ENCODE results near the gene MT1F.

The MT1F gene

DNA sequence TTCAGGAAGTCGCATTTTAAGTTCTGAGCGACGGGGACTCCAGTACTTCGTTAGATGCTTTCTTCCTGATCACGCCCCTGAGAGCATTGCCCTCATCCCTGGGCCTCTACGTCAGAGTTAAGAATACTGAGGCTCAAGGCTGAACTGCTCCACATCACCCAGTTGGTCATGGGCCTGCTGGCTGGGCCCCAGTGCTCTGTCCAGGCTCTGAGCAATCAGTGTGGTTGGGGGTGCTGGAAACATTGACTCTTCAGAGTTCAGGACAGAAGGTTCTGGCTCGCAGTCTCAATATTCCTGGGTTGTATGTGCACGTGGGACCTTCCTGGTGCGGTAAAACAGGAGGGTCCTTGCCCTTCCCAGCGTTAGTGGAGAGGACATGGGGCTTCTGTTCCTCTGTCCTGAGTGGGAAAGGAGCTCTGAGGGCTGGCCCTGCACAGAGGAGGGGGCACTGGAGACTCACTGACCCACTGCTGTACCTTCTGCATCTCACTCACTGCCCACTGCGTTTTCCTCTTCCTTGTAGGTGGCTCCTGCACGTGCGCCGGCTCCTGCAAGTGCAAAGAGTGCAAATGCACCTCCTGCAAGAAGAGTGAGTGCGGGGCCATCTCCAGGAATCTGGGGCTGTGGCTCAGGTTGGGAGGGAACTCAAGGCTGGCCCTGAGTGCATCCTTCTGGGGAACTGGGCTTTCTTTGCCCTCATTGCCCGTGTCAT is 31.7 kb upstream of the MT1F start:
- DNase-seq, result no peak

DNA sequence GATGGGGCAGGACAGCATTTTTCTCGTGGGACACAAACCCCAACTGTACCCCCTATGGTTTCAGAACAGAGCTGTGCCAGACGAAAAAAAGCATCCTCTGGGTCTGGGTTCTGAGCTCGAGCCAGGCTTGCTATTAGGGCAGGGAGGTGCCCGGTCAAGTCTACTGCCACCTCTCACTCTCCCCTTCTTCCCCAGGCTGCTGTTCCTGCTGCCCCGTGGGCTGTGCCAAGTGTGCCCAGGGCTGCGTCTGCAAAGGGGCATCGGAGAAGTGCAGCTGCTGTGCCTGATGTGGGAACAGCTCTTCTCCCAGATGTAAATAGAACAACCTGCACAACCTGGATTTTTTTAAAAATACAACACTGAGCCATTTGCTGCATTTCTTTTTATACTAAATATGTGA is 31.1 kb upstream of the MT1F start:
- no peak for DNase-seq

DNA sequence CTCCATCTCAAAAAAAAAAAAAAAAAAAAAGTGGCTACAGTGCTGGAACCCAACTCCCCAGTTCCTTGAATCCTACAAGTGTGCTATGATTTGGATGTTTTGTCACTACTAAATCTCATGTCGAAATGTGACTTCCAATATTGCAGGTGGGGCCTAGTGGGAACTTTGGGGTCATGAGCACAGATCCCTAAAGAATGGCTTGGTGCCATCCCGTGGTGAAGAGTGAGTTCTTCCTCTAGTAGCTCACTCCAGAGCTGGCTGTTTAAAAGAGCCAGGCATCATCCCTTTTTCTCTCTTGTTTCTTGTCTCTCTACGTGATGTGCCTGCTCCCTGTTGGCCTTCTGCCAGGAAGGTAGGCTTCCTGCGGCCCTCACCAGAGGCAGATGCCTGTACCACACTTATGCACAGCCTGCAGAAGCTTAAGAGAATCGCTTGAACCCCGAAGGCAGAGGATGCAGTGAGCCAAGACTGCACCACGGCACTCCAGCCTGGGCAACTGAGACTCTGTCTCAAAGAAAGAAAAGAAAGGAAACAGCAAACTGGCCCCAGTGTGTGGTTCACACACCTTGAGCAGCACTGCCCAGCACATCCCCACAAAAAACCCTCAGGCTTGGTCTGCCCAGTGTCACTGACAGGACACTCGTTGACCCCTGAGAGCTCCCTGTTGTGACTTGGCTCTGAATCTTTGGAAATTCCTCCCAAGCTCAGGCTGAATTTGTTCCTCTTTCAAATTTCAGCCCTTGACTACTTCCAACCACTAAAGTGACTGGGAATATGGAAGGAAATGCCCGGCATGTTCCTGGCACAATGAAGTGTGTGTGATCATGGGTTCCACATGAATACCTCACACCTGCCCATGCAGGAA is 29.0 kb upstream of the MT1F start:
- no peak for DNase-seq

DNA sequence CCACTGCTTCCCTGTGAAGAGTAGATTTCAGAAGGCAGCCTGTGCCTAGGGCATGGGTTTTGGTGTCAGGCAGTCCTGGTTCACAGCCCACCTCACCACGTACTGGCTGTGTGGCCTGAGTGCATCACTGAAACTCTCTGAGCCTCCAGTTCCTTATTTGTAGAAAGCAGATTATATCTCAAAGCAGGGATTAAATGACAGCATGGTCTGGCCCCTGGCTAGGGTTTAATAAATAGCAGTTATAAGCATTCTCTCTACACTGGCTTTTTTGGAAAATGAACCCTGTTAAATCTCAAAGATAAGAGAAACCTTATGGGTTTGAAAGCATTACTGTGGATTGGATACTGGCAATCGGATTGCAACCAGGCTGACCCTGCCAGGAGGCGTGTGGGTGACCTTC is 28.2 kb upstream of the MT1F start:
- no peak for DNase-seq

DNA sequence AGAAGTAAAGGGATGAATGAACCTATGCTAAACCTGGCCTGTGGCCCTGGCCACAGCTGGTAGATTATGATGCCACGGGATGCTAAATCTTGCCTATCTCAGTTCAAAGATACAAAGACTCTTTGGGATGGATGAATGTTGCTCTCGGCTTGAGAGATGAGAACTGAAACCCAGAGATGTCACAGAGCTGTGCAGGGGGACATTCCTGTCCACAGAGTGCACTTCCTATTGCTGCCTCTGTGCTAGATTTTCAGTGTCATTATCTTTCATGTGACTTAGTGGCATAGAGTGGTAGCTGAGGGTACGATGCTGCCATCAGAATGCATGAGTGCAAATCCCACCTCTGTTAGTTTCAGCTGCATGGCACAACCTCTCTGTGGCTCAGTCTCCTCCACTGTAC is 27.6 kb upstream of the MT1F start:
- DNase-seq, result no peak

DNA sequence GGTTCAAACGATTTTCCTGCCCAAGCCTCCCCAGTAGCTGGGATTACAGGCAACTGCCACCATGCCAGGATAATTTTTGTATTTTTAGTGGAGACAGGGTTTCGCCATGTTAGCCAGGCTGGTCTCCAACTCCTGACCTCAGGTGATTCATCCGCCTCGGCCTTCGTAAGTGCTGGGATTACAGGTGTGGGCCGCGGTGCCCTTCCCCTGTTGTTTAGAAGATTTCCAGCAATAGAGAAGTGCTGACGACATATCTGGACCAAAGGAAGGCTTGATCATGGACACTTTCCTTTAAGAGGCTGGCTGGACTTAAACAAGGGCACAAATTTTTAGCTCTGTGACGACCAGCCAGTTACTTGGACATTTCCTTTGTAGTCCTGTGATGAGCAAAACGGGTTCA is 26.6 kb upstream of the MT1F start:
- DNase-seq, result no peak

DNA sequence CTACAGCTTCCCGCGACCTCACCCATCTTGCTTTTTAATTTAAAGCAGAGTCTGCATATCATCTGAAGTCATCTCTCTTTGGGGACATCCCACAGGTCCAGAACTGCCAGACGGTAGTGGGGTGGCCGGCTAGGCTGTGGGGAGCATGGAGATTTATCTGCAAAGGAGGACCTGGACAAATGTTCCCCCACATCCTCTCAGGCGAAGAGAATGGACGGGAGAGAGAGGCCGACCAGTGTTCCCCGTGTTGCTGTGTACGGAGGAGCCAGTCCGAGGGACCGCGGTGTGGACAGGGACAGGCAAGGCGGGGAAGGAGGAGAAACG is 26.0 kb upstream of the MT1F start:
- DNase-seq, result no peak

DNA sequence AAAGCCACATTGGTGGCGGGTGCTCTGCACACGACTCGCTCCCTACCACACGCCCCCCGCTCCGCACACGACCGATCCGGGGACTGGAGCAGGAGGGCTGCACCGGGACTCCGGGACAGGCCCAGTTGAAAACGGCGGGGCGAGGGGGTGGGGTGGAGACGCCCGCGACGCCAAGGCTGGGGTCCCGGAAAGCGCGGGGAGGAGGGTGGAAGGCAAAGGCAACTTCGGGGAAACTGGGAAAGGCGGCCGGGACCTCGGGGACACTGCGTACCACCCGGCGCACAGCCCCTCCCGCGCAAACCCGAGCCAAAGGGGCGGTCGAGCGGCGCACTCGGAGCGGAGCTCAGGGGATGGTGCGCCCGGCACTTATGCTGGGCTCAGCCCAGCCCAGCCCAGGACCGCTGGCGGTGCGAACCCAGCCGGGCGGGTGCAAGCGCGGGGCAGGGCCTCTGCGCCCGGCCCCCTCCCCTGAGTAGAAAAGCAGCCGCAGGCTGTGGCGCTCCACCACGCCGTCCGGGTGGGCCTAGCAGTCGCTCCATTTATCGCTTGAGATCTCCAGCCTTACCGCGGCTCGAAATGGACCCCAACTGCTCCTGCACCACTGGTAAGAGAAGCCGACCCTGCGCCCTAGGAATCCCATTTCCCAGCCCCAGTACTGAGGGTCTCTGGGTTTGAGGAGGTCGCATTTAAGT is 25.5 kb upstream of the MT1F start, which contains the start of gene MT1M:
Gene MT1M (plus strand): TSS at position 504 of the 692 bp plus-strand sequence. CDS start 73 bp downstream, at position 577.
- DNase-seq, result no peak

DNA sequence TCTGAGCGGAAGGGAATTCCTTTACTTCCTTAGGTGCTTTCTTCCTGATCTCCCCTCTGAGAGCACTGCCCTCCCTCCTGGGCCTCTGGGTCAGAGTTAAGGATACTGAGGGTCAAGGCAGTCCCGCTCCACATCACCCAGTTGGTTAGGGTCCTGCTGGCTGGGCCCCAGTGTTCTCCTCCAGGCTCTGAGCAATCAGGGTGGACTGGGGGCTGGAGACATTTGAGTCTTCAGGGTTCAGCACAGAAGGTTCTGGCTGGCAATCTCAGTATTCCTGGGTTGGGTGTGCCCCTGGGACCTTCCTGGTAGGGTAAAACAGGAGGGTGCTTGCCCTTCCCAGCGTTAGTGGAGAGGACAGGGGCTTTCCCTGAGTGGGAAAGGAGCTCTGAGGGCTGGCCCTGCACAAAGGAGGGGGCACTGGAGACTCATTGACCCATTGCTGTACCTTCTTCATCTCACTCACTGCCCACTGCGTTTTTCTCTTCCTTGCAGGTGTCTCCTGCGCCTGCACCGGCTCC is 24.9 kb upstream of the MT1F start:
- no peak for DNase-seq

DNA sequence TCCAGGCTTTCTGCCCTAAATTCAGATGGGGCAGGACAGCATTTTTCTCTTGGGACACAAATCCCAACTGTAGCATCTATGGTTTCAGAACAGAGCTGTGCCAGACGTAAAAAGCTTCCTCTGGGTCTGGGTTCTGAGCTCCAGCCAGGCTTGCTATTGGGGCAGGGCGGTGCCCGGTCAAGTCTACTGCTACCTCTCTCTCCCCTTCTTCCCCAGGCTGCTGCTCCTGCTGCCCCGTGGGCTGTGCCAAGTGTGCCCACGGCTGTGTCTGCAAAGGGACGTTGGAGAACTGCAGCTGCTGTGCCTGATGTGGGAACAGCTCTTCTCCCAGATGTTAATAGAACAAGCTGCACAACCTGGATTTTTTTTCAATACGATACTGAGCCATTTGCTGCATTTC is 24.2 kb upstream of the MT1F start:
- no peak for DNase-seq

DNA sequence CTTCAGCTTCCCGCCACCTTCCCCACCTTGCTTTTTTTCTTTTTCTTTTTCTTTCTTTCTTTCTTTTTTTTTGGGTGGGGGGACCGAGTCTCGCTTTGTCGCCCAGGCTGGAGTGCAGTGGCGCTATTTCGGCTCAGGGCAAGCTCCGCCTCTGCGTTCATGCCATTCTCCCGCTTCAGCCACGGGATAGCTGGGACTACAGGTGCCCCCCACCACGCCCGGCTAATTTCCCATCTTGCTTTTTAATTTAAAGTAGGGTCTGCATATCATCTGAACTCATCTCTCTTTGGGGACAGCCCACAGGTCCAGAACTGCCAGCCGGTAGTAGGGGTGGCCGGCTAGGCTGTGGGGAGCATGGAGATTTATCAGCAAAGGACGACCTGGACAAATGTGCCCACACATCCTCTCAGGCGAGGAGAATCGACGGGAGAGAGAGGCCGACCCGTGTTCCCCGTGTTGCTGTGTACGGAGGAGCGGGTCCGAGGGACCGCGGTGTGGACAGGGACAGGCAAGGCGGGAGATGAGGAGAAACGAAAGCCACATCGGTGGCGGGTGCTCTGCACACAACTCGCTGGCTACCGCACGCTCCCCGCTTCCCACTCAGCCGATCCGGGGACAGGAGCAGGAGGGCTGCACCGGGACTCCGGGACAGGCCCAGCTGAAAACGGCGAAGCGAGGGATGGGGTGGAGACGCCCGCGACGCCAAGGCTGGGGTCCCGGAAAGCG is 22.9 kb upstream of the MT1F start:
- DNase-seq, result no peak

DNA sequence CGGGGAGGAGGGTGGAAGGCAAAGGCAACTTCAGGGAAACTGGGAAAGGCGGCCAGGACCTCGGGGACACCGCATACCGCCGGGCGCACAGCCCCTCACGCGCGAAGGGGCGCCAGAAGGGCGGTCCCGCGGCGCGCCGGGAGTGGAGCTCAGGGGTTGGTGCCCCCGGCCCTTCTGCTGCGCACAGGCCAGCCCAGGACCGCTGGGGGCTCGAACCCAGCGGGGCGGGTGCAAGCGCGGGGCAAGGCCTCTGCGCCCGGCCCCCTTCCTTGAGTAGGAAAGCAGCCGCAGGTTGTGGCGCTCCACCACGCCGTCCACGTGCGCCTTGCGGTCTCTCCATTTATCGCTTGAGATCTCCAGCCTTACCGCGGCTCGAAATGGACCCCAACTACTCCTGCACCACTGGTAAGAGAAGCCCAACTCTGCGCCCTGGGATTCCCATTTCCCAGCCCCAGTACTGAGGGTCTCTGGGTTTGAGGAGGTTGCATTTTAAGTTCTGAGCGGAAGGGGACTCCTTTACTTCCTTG is 22.3 kb upstream of the MT1F start:
- DNase-seq, result no peak

DNA sequence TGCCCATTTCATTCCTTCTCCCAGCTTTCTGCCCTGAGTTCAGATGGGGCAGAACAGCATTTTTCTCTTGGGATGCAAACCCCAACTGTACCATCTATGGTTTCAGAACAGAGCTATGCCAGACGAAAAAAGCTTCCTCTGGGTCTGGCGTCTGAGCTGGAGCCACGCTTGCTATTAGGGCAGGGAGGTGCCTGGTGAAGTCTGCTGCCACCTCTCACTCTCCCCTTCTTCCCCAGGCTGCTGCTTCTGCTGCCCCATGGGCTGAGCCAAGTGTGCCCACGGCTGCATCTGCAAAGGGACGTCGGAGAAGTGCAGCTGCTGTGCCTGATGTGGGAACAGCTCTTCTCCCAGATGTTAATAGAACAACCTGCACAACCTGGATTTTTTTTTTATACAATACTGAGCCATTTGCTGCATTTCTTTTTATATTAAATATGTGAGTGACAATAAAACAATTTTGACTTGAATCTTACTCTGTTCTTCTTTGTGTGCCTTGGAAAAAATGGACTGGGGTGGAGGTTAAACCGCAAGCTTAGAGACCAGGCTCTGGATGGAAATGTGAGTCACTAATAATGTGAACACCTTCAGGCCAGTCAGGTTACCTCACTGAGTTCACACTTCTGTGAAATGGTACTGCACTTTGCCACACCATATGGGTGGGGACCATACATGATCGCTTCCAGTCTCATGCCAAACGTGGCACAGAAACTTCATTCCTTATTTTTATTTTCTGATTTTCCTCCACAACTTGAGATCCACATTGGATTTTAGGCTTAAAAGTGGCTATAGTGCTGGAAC is 20.9 kb upstream of the MT1F start:
- no peak for DNase-seq

DNA sequence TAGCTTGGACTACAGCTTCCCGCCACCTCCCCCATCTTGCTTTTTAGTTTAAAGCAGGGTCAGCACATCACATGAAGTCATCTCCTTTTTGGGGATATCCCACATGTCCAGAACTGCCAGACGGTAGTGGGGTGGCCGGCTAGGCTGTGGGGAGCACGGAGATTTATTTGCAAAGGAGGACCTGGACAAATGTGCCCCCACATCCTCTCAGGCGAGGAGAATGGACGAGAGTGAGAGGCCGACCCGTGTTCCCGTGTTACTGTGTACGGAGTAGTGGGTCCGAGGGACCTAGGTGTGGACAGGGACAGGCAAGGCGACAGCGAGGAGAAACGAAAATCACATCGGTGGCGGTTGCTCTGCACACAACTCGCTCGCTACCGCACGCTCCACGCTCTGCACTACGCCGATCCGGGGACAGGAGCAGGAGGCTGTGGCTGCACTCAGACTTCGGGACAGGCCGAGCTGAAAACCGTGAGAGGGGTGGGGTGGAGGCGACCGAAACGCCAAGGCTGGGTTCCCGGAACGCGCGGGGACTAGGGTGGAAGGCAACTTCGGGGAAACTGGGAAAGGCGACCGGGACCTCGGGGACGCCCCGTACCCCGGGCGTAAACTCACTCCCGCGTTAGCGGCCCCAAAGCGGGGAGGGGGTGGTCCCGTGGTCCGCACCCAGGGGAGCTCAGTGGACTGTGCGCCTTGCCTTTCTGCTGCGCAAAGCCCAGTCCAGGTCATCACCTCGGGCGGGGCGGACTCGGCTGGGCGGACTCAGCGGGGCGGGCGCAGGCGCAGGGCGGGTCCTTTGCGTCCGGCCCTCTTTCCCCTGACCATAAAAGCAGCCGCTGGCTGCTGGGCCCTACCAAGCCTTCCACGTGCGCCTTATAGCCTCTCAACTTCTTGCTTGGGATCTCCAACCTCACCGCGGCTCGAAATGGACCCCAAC is 19.7 kb upstream of the MT1F start, which contains the start of gene MT1A:
Gene MT1A (plus strand): TSS at position 853 of the 937 bp plus-strand sequence. CDS start 73 bp downstream, at position 926.
- DNase-seq, result no peak

DNA sequence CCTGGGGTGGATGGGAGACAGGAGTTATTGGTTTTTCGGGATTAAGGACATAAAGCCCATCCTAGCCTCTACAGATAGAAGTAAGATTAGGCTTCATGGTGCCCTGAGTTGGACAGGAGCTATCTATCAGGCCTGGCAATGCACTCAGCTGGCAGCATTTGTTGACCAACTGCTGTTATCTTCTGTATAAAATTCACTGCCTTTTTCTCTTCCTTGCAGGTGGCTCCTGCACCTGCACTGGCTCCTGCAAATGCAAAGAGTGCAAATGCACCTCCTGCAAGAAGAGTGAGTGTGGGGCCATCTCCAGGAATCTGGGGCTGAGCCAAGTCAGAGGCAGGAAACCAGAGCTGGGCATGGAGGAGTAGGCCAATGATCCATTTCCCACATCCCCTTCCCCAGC is 18.7 kb upstream of the MT1F start:
- DNase-seq, result no peak

DNA sequence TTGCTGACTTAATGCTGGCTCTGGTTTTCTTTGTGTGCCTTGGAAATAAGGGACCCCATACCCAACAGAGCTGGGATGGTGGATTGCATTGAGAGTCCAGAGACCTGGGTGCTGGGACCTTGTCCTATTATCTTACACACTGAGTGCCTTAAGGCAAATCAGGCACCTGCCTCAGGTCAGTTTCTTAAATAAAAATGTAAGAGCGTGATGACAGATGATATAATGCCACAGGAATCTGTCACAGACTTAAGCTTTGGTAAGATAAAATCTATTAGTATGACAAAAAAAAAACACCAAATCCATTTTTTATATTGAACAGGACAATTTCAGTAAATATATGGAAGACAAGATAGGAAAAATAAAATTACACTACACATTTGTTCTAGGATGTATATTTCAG is 17.7 kb upstream of the MT1F start:
- no peak for DNase-seq

DNA sequence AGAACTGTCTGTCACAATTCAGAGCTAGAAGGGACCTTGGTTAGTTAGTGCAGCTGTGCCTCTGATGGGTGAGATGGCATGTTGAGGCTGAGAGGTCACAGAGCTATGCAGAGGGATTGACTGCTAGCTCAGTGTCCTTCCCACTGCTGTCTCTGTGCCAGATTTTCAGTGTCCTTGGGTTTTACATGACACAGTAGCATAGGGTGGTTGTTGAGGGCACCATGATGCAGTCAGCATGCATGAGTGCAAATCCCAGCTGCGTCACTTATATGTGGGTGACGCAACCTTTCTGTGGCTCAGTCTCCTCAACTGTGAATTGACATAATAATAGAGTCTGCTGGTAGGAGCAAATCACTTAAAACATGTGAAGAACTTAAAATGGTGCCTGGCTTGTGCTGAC is 16.6 kb upstream of the MT1F start:
- DNase-seq, result no peak

DNA sequence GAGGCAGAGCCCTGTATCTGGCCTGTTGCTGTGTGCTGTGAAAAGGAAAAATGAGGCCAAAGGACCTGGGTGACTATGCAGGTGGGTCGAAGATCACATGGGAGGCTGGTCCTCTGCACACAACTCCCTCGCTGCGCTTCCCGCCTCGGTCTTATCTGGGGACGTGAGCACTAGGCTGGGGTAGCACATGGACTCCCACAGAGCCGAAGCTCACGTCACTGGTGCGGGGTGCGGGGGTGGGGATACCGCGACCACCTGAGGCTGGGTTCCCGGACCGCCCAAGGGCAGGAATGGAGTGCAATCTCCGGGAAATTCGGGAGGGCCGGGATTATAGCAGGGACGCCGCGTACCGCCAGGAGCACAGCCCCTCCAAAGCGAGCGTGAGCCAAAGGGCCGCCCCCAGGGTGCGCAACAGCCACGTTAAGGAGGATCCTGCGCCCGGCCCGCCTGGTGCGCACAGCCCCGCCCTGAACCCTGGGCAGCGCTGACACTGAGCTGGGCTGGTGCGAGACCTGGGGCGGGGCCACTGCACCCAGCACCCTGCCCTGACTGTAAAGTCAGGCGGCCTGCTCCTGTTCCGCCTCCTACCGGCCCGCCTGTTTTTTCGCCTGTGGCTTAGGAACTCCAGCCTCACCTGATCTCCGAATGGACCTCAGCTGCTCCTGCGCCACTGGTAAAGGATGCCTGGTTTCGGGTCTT is 14.5 kb upstream of the MT1F start:
- DNase-seq, result no peak

DNA sequence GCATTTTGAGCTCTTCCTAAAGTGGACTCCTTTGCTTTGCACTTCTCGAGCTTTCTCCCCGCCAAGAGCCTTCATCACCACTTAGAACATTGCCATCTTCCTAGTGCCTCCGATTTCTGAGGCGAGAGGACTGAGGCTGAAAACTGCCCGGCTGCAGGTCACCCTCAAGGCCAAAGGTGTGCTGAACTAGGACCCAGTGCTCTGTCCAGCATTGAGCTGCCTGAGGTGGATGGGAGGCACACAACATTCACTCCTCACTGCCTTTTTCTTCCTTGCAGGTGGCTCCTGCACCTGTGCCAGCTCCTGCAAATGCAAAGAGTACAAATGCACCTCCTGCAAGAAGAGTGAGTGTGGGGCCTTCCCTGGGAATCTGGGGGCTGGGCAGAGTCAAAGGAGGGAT is 13.9 kb upstream of the MT1F start:
- DNase-seq, result no peak

DNA sequence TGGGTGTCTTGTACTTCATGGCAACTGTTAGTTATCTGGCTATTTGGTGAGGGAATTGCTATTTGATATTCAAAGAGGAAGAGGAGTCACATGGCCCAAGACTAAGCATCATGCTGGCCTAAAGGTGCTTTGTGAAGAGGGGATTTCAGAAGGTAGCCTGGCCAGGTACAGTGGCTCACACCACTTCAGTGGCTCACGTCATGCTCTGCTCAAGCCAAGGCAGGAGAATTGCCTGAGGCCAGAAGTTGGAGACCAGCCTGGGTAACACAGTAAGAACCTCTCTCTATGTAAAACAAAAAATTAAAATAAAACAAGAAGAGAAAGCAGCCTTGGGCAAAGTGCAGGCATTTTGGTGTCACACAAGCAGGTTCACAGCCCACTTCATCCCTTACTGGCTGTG is 12.4 kb upstream of the MT1F start:
- no peak for DNase-seq

Measured in NCI-H187 treated with DMSO at 0.1 percent for 48 hours (cell line).